Uterus (tissue), 4 donors: ENCODE data around the gene VPS41. TPM values are rescaled to one million over a fixed set of nuclear protein-coding genes. Genes with fewer than 3 reads are reported as not detected.

ENCODE experiments used
- DNase-seq, 2 donors: peaks; one replicate each; pipeline ENCODE4 v3.0.0-alpha.2; 2019 to 2020
- H3K27ac ChIP-seq, 2 donors: fragments of 200-600 bp; sonication (generic); 1 replicate in 1 of 2; 2 replicates in 1 of 2; pipeline ENCODE4 v1.5.1; 2016 to 2018
- H3K27me3 ChIP-seq, 2 donors: fragments of 200-600 bp; sonication (generic); one replicate each; pipeline ENCODE4 v1.5.1; 2018 to 2019; ENCODE audit warnings: control low read depth in 1 of 2
- H3K36me3 ChIP-seq, 2 donors: fragments of 200-600 bp; sonication (generic); one replicate each; pipeline ENCODE4 v1.5.1; 2019; ENCODE audit warnings: control low read depth in 1 of 2
- H3K4me1 ChIP-seq, 2 donors: fragments of 200-600 bp; sonication (generic); one replicate each; pipeline ENCODE4 v1.5.1; 2018 to 2019; ENCODE audit warnings: control low read depth in 1 of 2
- H3K4me3 ChIP-seq, 2 donors: fragments of 200-600 bp; sonication (generic); 1 replicate in 1 of 2; 2 replicates in 1 of 2; pipeline ENCODE4 v1.5.1; 2018 to 2019; ENCODE audit warnings: mild to moderate bottlenecking in 1 of 2
- H3K9me3 ChIP-seq, 2 donors: fragments of 200-600 bp; sonication (generic); one replicate each; pipeline ENCODE4 v1.5.1; 2019; ENCODE audit warnings: control low read depth in 1 of 2
- CTCF ChIP-seq, 4 experiments: fragments of 200-600 bp in 2 of 4; fragments of 450-650 bp in 2 of 4; sonication (generic) in 2 of 4; IDR thresholded peaks; one replicate each; pipeline ENCODE4 v1.5.1; 2016 to 2019; ENCODE audit warnings: antibody characterized with exemption in 4 of 4, mild to moderate bottlenecking in 2 of 4, moderate library complexity in 1 of 4
- POLR2A ChIP-seq, 2 donors: fragments of 450-650 bp; IDR thresholded peaks; one replicate each; pipeline ENCODE4 v1.6.1; 2016; ENCODE audit warnings: antibody characterized with exemption in 2 of 2, mild to moderate bottlenecking in 1 of 2, moderate library complexity in 1 of 2
- intact Hi-C: fragments of 100-400 bp; cut with DNase I; formaldehyde crosslinking; loops from one replicate; pipeline ENCODE4 v1.15.1; 2023; ENCODE audit warnings: low total_unique reads
- total RNA-seq, 4 donors: library from RNA; depleted of rRNA in 3 of 4; stranded (reverse); fragments of >200 nt in 3 of 4; gene quantifications; one replicate each; pipeline versions ENCODE4 v1.1.0 to v1.2.4, GENCODE V29; 2014 to 2023
- donor health status: DM: yes; HTN: yes; CAD: no.

The VPS41 gene
- total RNA-seq, 4 donors from 2014 or later = 41.2 to 122 (median 74.0) TPM

DNA sequence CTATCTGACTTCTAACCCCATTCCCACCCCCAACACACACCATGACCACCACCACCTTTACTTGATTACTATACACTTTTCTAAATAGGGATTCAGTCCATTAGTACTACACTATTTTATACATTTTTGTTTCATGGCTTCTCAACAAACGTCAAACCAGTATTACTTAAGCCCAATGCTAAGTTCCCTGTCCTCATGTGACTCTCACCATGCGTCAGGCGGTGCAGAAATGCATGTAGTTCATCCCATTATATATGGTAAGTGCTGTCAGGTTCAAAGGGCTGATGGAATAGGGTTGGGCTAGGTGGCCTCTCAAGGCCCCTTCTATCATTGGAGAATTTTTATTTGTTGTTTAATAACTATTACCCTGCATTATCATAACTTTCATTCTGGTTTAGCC, 19.5 kb upstream of the VPS41 start:
- H3K4me3 ChIP-seq = no peak overlapping the region

DNA sequence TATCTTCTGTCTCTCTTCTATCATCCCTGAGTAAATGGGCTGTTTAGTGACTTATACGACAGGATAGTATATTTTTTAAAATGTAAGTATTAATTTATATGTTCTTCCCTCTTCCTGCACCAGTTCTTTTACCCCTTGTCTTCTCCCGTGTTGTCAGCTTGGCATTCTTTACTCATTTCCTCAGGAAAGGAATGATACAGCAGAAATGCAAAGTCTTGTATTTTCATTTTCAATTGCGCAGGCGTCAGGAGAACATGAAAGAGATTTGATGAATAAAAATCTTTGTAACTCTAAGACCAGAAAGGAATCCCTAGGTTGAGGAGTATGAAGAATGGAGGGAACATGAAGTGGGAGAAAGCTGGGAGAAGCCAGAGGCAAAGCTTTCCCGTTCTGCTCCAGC, 18.8 kb upstream of the VPS41 start:
- intact Hi-C loops = no loop called here
- Histone ChIP-seq H3K4me1 (no peaks in the 10 kb centered on the region), H3K27me3 (no peaks in the 10 kb centered on the region), H3K27ac (no peak overlapping the region), H3K36me3 (no peaks in the 10 kb centered on the region), H3K4me3 (no peak overlapping the region), H3K9me3 (no peaks in the 10 kb centered on the region)
- DNase-seq = no peak
- TF ChIP-seq CTCF (IDR thresholded peaks at IDR 0.05) (no peak), POLR2A (IDR thresholded peaks at IDR 0.05) (no peak)

More for the DNA sequence above, 19.5 kb upstream of the VPS41 start:
- no peaks in the 10 kb centered on the region for H3K36me3 ChIP-seq
- TF ChIP-seq POLR2A (IDR thresholded peaks at IDR 0.05) (no peak), CTCF (IDR thresholded peaks at IDR 0.05) (no peak)
- DNase-seq = no peak
- H3K27me3 ChIP-seq = no peaks in the 10 kb centered on the region
- no peaks in the 10 kb centered on the region for H3K9me3 ChIP-seq
- no peaks in the 10 kb centered on the region for H3K4me1 ChIP-seq
- intact Hi-C loops = no loop called here
- no peak overlapping the region for H3K27ac ChIP-seq

DNA sequence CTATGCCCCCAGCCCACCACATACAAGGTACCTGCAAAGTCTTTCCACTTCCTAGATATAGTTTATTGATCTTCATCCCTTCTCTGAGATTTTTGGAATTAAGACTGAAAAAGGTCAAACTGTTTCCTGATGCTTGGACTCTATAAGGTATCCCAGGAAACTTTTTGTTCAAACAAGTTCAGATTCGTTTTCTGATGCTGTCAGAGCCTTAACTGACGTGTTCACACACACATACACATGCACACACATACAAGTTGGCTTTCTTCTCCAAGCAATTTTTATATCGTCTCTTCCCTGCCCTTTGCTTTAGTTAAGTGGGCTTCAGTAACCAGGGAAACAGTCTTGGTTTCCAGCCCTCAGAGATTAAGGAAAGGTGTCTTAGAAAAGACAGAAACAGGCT, 11.7 kb upstream of the VPS41 start:
- intact Hi-C loops = no loop called here
- Histone ChIP-seq H3K4me3 (no peak overlapping the region), H3K9me3 (no peaks in the 10 kb centered on the region), H3K27ac (no peak overlapping the region), H3K4me1 (no peaks in the 10 kb centered on the region), H3K36me3 (no peaks in the 10 kb centered on the region), H3K27me3 (no peaks in the 10 kb centered on the region)
- TF ChIP-seq POLR2A (IDR thresholded peaks at IDR 0.05) (no peak), CTCF (IDR thresholded peaks at IDR 0.05) (no peak)
- no peak for DNase-seq

DNA sequence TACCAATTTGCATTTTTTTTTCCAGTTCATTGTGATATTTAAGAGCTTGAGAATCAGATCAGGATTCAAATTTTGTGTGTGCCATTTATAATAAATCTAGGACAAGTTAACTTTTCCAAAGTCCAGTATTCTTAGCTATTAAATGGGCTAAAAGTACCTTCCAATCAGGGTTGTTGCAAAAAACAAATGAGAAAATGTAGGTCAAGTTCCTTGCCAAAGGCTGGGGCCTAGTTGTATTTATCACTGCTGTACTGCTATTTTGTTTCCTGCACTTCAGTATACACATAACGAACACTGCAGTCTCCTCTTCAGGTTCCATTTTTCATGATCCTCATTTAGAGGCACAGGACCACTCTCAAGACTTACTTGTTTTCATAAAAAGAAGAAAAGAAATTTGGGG, 7.4 kb upstream of the VPS41 start:
- no peak overlapping the region for H3K4me3 ChIP-seq
- H3K27ac ChIP-seq = no peak overlapping the region
- no peak for DNase-seq
- H3K4me1 ChIP-seq = no peaks in the 10 kb centered on the region
- H3K36me3 ChIP-seq = no peaks in the 10 kb centered on the region
- intact Hi-C loops = no loop called here
- no peaks in the 10 kb centered on the region for H3K27me3 ChIP-seq
- TF ChIP-seq CTCF (IDR thresholded peaks at IDR 0.05) (no peak), POLR2A (IDR thresholded peaks at IDR 0.05) (no peak)
- H3K9me3 ChIP-seq = no peaks in the 10 kb centered on the region

DNA sequence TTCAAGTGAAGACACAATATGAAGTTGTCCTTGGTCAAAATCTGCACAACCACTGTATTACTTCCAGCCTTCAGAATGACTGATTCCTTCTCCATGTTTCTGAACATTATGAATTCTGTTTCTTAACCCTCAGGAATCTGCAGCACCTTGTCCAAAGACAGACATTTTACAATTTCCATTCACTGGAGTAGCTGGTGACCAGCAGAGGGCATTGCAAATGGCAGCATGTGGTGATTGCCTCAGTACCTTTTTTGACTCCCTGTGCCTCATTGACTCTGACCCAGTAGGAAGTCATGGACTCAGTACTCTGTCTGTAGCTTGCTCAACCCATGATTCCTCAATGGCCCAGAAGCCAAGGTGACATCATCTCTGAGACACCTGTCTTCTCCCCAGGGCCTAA, 879 bp upstream of the VPS41 start:
- Histone ChIP-seq H3K36me3 (no peaks in the 10 kb centered on the region), H3K27me3 (no peaks in the 10 kb centered on the region), H3K4me3 (no peak overlapping the region), H3K27ac (no peak overlapping the region), H3K9me3 (no peaks in the 10 kb centered on the region), H3K4me1 (no peaks in the 10 kb centered on the region)
- no peak for TF ChIP-seq POLR2A (IDR thresholded peaks at IDR 0.05)
- TF ChIP-seq CTCF (IDR thresholded peaks at IDR 0.05) = no peak
- intact Hi-C loops = no loop called here
- DNase-seq = no peak
